ENCODE measurements around the gene GABARAP. TPM values are rescaled to one million over a fixed set of nuclear protein-coding genes. Genes with fewer than 3 reads are reported as not detected.

GABARAP gene
- total RNA-seq, 1 experiment from 2014 or later, result 188 TPM

DNA sequence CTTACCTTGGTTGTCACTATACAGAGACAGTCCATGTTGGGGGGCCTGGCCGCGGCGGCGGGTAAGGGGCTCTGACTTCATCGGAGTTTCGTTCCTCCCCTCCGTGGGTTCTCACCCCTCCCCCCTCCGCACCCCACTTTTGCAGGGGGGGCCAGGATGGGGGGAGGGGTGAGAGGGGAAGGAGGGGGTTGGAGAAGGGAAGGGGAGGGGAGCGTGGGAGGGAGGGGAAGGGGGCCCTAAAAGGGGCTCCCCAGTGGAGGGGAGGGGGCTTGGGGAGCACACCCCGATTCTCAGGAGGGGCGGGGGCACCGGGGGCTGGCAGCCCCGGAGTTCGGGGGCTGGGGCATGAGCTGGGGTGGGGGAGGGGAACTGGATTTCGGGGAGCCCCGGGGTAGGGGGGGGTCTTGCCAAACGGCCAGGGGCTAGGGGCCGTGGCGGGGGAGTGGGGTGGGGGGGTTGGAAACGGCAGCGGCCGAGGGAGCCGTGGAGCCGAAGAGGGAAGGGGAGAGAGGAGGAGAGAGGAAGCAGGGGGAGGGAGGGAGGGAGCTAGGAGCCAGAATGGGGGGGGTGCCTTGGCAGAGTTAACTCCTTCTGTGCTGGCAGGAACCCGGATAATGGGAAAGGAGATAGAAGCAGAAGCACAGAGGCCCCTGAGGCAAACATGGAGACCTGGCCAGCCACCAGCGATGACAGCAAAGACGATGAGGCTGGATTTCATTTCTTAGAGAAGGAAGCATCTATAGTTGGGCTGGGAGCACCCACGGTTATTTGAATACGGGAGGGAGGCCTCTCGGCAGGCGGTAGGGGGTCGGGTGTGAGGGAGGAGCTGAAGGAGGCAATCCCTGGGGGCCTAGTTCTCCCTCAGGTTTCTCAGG is 24.9 kb downstream of the GABARAP start:
- TF ChIP-seq, protein P1, sequence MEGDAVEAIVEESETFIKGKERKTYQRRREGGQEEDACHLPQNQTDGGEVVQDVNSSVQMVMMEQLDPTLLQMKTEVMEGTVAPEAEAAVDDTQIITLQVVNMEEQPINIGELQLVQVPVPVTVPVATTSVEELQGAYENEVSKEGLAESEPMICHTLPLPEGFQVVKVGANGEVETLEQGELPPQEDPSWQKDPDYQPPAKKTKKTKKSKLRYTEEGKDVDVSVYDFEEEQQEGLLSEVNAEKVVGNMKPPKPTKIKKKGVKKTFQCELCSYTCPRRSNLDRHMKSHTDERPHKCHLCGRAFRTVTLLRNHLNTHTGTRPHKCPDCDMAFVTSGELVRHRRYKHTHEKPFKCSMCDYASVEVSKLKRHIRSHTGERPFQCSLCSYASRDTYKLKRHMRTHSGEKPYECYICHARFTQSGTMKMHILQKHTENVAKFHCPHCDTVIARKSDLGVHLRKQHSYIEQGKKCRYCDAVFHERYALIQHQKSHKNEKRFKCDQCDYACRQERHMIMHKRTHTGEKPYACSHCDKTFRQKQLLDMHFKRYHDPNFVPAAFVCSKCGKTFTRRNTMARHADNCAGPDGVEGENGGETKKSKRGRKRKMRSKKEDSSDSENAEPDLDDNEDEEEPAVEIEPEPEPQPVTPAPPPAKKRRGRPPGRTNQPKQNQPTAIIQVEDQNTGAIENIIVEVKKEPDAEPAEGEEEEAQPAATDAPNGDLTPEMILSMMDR (IDR thresholded peaks at IDR 0.05; ENCODE audit: unreplicated experiment), result no peak
- no peak overlapping the region for H3K4me3 Mint-ChIP-seq (ENCODE audit: low read depth, unreplicated experiment)
- peaks cover 17% of the 10 kb centered on the region for H3K4me1 Mint-ChIP-seq (ENCODE audit: low read depth, unreplicated experiment)
- H3K27ac Mint-ChIP-seq (ENCODE audit: unreplicated experiment), result no peak overlapping the region
- CTCF ChIA-PET, result no interaction called here
- no peaks in the 10 kb centered on the region for H3K9me3 Mint-ChIP-seq (ENCODE audit: low read depth, unreplicated experiment)
- intact Hi-C loops (cut with micrococcal nuclease; ENCODE audit: unreplicated experiment), result no loop called here
- H3K27me3 Mint-ChIP-seq (ENCODE audit: unreplicated experiment), result peaks cover 35% of the 10 kb centered on the region
- H3K36me3 Mint-ChIP-seq (ENCODE audit: insufficient read depth, unreplicated experiment), result peaks cover 44% of the 10 kb centered on the region
- no peak for DNase-seq
- BruUV-seq (replicated peaks), result no TSS peak

DNA sequence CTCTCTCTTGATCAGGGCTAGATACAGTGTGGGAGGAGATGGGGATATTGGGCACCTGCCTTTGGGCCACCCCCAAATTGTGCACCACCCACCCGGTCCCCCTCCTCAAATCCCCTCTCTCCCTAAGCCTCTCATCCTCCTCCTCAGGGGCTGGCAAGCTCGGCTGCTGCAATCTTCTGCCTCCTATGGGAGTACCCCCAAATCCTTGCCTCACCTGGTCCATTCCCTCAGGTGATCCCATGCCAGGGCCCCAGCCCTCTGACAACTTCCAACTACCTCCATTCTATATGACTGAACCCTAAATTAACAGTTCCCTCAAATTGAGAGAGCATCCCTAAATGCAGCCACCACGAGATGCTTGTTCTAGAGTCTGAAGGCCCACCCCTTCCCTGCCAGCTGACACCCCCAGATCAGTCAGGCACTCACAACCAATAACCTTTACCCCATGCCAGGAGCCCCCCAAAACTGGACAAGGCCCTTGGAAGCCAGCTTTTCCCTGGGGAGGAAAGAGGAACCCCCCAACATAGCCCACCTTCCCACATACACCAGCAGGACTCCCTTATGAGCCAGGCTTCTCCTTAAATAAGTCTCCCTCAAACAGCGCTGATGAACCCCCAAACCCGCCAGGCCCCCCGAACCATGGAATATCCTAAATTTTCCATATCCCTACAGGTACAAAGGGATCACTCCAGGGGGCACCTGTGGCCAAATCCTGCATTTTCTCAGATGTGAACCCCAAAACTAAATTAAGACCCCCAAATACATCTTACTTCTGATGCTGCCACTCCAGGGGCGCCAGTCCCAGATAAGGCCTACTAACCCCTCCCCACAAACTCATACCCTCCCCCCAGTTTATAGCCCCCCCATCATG is 25.8 kb downstream of the GABARAP start:
- no TSS peak for BruUV-seq (replicated peaks)

DNA sequence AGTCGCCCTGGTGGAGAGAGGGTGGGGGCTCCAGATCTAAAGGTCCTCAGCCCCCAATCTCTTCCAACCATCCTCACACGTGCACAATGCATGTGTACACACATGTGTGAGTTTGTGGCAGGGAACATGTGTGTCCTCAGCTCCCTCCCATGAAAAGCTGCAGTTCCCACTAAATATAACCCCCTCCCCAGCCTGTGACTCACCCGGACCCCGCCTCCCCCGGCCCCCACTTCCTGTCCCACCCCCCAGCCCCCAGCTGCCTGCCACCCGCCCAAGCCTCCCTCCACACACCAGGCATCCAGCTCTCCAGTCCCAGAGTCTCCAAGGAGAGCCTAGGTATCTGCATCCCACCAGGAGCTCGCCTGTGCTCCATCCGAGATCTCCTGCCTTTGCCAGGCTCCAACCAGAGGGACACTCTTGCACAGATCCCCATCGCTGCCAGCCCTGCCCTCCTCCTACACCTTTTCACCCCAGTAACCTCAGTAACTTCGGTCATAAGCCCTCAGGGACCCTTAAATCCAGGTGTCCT is 26.5 kb downstream of the GABARAP start:
- no peak overlapping the region for H3K27ac Mint-ChIP-seq (ENCODE audit: unreplicated experiment)
- intact Hi-C loops (cut with micrococcal nuclease; ENCODE audit: unreplicated experiment), result no loop called here
- no TSS peak for BruUV-seq (replicated peaks)
- TF ChIP-seq, protein P1 (IDR thresholded peaks at IDR 0.05; ENCODE audit: unreplicated experiment), result no peak
- H3K27me3 Mint-ChIP-seq (ENCODE audit: unreplicated experiment), result peaks cover 52% of the 10 kb centered on the region
- H3K4me1 Mint-ChIP-seq (ENCODE audit: low read depth, unreplicated experiment), result peaks cover 17% of the 10 kb centered on the region
- no peak overlapping the region for H3K4me3 Mint-ChIP-seq (ENCODE audit: low read depth, unreplicated experiment)
- peaks cover 33% of the 10 kb centered on the region for H3K36me3 Mint-ChIP-seq (ENCODE audit: insufficient read depth, unreplicated experiment)
- H3K9me3 Mint-ChIP-seq (ENCODE audit: low read depth, unreplicated experiment), result no peaks in the 10 kb centered on the region
- no peak for DNase-seq
- CTCF ChIA-PET, result no interaction called here

More for the DNA sequence above, 25.8 kb downstream of the GABARAP start:
- Mint-ChIP-seq H3K27me3 (ENCODE audit: unreplicated experiment) (peaks cover 44% of the 10 kb centered on the region), H3K27ac (ENCODE audit: unreplicated experiment) (no peak overlapping the region), H3K4me3 (ENCODE audit: low read depth, unreplicated experiment) (no peak overlapping the region), H3K9me3 (ENCODE audit: low read depth, unreplicated experiment) (no peaks in the 10 kb centered on the region), H3K36me3 (ENCODE audit: insufficient read depth, unreplicated experiment) (peaks cover 41% of the 10 kb centered on the region), H3K4me1 (ENCODE audit: low read depth, unreplicated experiment) (peaks cover 17% of the 10 kb centered on the region)
- DNase-seq, result no peak
- CTCF ChIA-PET, result no interaction called here
- intact Hi-C loops (cut with micrococcal nuclease; ENCODE audit: unreplicated experiment), result no loop called here
- TF ChIP-seq, protein P1 (IDR thresholded peaks at IDR 0.05; ENCODE audit: unreplicated experiment), result no peak

DNA sequence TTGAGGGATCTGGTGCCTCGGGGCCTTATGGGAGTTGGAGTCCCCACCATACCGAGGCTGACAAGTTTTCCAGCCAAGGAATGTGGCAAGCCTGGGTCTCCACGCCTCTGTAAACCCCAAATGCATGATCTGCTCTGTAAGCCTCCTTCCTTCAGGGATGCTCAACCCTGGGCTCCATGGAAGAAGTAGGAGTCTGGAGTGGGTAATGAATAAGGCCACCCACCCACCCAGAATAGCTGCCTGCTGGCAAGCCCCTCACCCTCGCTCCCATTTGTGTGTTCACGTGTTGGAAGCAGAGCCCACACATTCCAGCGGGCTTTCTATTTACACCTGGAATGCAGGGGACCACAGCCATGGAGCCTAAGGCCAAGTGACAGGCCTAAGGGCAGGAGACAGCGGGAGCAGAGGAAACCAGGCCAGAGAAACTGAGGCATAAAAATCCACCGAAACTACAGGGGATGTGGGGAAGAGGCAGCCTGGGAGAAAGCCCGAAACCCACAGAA is 27.1 kb downstream of the GABARAP start:
- intact Hi-C loops (cut with micrococcal nuclease; ENCODE audit: unreplicated experiment), result no loop called here
- TF ChIP-seq, protein P1 (IDR thresholded peaks at IDR 0.05; ENCODE audit: unreplicated experiment), result no peak
- BruUV-seq (replicated peaks), result no TSS peak
- Mint-ChIP-seq H3K36me3 (ENCODE audit: insufficient read depth, unreplicated experiment) (peaks cover 28% of the 10 kb centered on the region), H3K4me1 (ENCODE audit: low read depth, unreplicated experiment) (peaks cover 17% of the 10 kb centered on the region), H3K27ac (ENCODE audit: unreplicated experiment) (no peak overlapping the region), H3K4me3 (ENCODE audit: low read depth, unreplicated experiment) (peak overlapping the region; percentile 74), H3K27me3 (ENCODE audit: unreplicated experiment) (peaks cover 57% of the 10 kb centered on the region), H3K9me3 (ENCODE audit: low read depth, unreplicated experiment) (no peaks in the 10 kb centered on the region)
- DNase-seq, result no peak
- CTCF ChIA-PET, result interaction anchor here (0.7 to 0.8 kb wide), 2 partner anchors 169 to 400 kb away, joined by 3 to 7 read pairs; no protein-coding TSS in a partner anchor

Measured in Calu3 (cell line).